ENCODE measurements around the gene SOWAHD. TPM values are rescaled to one million over a fixed set of nuclear protein-coding genes. Genes with fewer than 3 reads are reported as not detected.

Gene SOWAHD
- polyA plus RNA-seq, 10 donors, result 0.16 to 0.75 (median 0.43) TPM

Other genes with a start within 250 kb of the SOWAHD start
- gene STEEP1, start 193.2 kb upstream of the SOWAHD start, polyA plus RNA-seq (ENCODE audit: insufficient read length in 10 of 10), result 10 to 100 TPM; 13.7 to 19.0 (median 16.1) TPM
- gene UBE2A, start 184.0 kb upstream of the SOWAHD start, polyA plus RNA-seq (ENCODE audit: insufficient read length in 10 of 10), result 10 to 100 TPM; 52.4 to 71.1 (median 63.9) TPM
- gene NKRF, start 152.2 kb upstream of the SOWAHD start, polyA plus RNA-seq (ENCODE audit: insufficient read length in 10 of 10), result 10 to 100 TPM in 1 of 10 donors, 1 to 10 TPM in 9; 6.2 to 10.0 (median 7.5) TPM
- 10 to 100 TPM; 22.7 to 42.2 (median 29.1) TPM for gene SEPTIN6, start 65.4 kb upstream of the SOWAHD start, polyA plus RNA-seq (ENCODE audit: insufficient read length in 10 of 10)
- gene RPL39, start 33.0 kb downstream of the SOWAHD start, polyA plus RNA-seq (ENCODE audit: insufficient read length in 10 of 10), result 1,000 to 10,000 TPM; 2,941 to 3,876 (median 3,260) TPM
- 10 to 100 TPM in 9 of 10 donors, 1 to 10 TPM in 1; 9.2 to 14.7 (median 12.4) TPM for gene UPF3B, start 94.4 kb downstream of the SOWAHD start, polyA plus RNA-seq (ENCODE audit: insufficient read length in 10 of 10)
- gene RNF113A, start 113.1 kb downstream of the SOWAHD start, polyA plus RNA-seq (ENCODE audit: insufficient read length in 10 of 10), result 10 to 100 TPM in 2 of 10 donors, 1 to 10 TPM in 8; 7.9 to 11.3 (median 8.9) TPM
- gene NDUFA1, start 113.2 kb downstream of the SOWAHD start, polyA plus RNA-seq (ENCODE audit: insufficient read length in 10 of 10), result 100 to 1,000 TPM in 6 of 10 donors, 10 to 100 TPM in 4; 81.4 to 126 (median 101) TPM
- gene AKAP14, start 137.3 kb downstream of the SOWAHD start, polyA plus RNA-seq (ENCODE audit: insufficient read length in 10 of 10), result not detected
- gene NKAP, start 185.2 kb downstream of the SOWAHD start, polyA plus RNA-seq (ENCODE audit: insufficient read length in 10 of 10), result 10 to 100 TPM in 1 of 10 donors, 1 to 10 TPM in 9; 7.7 to 10.7 (median 8.8) TPM